Measurements from ENCODE around the gene CDC37L1. TPM values are rescaled to one million over a fixed set of nuclear protein-coding genes. Genes with fewer than 3 reads are reported as not detected.

CDC37L1 gene
- polyA plus RNA-seq, 12 donors = 18.4 to 31.3 (median 27.7) TPM; not detected in 1

GRCh38 chr9:4709380-4709779 lies 30.0 kb downstream of the CDC37L1 start:
- DNase-seq = no peak

GRCh38 chr9:4713849-4714248 lies 34.5 kb downstream of the CDC37L1 start:
- peak; percentile 3 for DNase-seq

GRCh38 chr9:4714266-4715016 lies 35.1 kb downstream of the CDC37L1 start:
- no peak for DNase-seq

- DNase-seq = no peak
Observed at GRCh38 chr9:4716163-4716562, 36.8 kb downstream of the CDC37L1 start.

- DNase-seq = no peak
Observed at GRCh38 chr9:4717815-4718214, 38.4 kb downstream of the CDC37L1 start.

- no peak for DNase-seq
Observed at GRCh38 chr9:4718911-4719310, 39.5 kb downstream of the CDC37L1 start.

- DNase-seq = no peak
Observed at GRCh38 chr9:4721736-4722135, 42.4 kb downstream of the CDC37L1 start.

GRCh38 chr9:4725706-4726442 lies 46.5 kb downstream of the CDC37L1 start:
- no peak for DNase-seq

GRCh38 chr9:4727593-4727992 lies 48.2 kb downstream of the CDC37L1 start:
- DNase-seq = no peak

GRCh38 chr9:4732890-4733289 lies 53.5 kb downstream of the CDC37L1 start:
- no peak for DNase-seq

GRCh38 chr9:4734150-4734549 lies 54.8 kb downstream of the CDC37L1 start:
- no peak for DNase-seq

- no peak for DNase-seq
Observed at GRCh38 chr9:4738866-4739586, 59.7 kb downstream of the CDC37L1 start.

GRCh38 chr9:4739587-4740387 lies 60.4 kb downstream of the CDC37L1 start:
- DNase-seq = no peak

GRCh38 chr9:4740388-4740637 lies 60.9 kb downstream of the CDC37L1 start:
- no peak for DNase-seq

- DNase-seq = peak; percentile 85
Observed at GRCh38 chr9:4740638-4741364, 61.4 kb downstream of the CDC37L1 start, which contains the start of gene AK3. Gene AK3, minus strand, starts transcription at chr9:4741202. Its CDS starts 115 bp downstream, at chr9:4741087.

GRCh38 chr9:4741365-4742089 lies 62.2 kb downstream of the CDC37L1 start:
- no peak for DNase-seq

GRCh38 chr9:4742246-4742645 lies 62.9 kb downstream of the CDC37L1 start:
- DNase-seq = no peak

- no peak for DNase-seq
Observed at GRCh38 chr9:4743131-4743875, 63.9 kb downstream of the CDC37L1 start.

GRCh38 chr9:4746278-4747030 lies 67.1 kb downstream of the CDC37L1 start:
- DNase-seq = no peak
